ENCODE results near the gene RFX4.

DNA sequence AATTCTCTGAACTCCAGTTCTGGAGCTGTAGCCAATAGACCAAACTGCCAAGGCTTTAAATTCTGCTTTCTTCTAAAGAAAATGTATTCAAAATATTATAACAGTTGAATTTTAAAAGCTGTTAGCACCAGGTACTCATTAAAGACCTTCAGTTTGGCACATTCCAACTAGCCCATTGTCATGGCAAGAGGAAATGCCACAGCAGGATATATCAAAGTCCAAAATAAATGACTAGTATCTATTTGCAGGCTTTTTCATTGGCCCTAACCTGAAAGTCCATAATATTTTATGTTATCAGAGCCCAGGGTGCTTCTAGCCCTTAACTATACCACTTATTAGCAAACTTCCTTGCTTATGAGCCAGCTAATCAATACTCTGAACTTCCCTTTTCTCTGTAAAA, 188.6 kb downstream of the RFX4 start:
- TF ChIP-seq POLR2A (IDR thresholded peaks at IDR 0.05; ENCODE audit: low read length), result no peak
- TF ChIP-seq GATA1 (IDR thresholded peaks at IDR 0.05; ENCODE audit: low read depth, low read length), result no peak

Data from erythroblast (primary cell).